Activated CD8-positive, alpha-beta memory T cell treated with anti-CD3 and anti-CD28 coated beads, Interleukin-2, amount 50 U/mL, for 48 hours (primary cell): ENCODE measurements around the gene CAMKV.
"Not testable (repeated sequence)": the region's sequence is repeated elsewhere in the genome, so short reads cannot be mapped to it uniquely, and the experiment has no call there.

ENCODE experiments used
- DNase-seq: peaks from one replicate; pipeline ENCODE4 v3.0.0-alpha.2; 2020

The CAMKV gene

GRCh38 chr3:49844464-49845183 lies 25.1 kb downstream of the CAMKV start:
- DNase-seq = no peak

- DNase-seq = no peak
Observed at GRCh38 chr3:49842843-49843517, 26.7 kb downstream of the CAMKV start.

- DNase-seq = no peak
Observed at GRCh38 chr3:49841806-49842205, 27.9 kb downstream of the CAMKV start.

GRCh38 chr3:49841126-49841696 lies 28.5 kb downstream of the CAMKV start:
- no peak for DNase-seq

GRCh38 chr3:49840388-49840787 lies 29.3 kb downstream of the CAMKV start:
- no peak for DNase-seq

- DNase-seq = peak; percentile 85
Observed at GRCh38 chr3:49839193-49839809, 30.4 kb downstream of the CAMKV start.

- DNase-seq = no peak
Observed at GRCh38 chr3:49831341-49831740, 38.4 kb downstream of the CAMKV start.

DNA sequence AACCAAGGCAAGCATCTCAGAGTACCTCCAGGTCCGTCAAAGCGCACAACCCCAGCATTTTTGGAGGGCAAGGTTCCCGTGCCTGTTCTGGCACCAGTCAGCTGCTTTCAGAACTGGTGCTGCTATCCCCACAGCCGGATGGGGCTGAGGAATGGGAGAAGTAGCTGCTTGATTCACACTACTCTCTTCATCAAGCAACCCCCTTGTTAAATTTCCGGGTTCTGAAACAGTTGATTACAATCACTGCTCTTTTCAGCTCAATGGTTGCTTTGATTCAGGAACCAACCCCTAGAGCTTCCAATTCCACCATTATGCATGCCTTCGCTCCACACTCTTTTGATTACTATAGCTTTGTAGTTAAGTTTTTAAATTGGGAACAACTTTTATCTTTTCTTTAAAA lies 43.7 kb downstream of the CAMKV start:
- DNase-seq = no peak

DNA sequence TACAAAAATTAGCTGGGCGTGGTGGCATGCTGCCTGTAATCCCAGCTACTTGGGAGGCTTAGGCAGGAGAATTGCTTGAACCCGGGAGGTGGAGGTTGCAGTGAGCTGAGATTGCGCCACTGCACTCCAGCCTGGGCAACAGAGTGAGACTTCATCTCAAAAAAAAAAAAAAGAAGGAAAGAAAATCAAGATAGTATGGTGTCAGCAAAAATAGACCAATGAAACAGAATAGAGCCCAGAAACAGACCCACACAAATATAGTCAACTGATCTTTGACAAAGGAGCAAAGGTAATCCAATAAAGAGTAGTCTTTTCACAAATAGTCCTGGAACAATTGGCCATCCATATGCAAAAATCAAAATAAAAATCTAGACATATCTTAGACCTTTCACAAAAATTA lies 46.6 kb downstream of the CAMKV start:
- not testable (repeated sequence) for DNase-seq

DNA sequence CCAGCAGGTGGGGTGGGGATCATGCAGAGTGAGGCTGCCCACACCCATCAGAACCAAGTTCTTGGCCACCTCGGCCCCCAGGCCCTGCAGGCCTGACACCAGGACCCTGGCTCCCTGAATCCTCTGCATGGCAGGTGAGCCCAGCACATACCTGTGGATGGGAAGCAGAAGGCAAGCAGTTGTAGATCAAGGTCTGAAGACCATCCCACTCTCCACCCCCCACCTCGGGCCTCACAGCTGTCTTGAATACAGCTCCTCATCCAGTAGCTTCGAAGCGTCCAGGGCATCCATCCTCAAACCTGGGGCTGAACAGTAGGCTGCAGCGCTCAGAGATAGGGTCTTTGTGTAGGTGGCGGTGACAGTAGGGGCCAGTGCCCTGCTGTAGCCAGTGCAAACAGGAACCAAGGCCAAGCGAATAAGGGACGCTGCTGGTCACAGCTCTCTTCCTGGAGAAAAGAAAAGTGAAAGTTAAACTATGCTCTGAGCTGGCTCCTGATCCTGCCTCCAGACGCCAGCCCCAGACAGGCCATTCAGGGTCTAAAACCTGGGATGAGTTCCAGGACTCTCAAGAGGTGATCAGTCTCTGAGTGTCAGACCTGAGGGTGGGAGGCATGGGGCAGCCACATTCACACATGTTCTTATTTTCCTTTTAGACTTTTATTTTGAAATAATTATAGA lies 56.1 kb downstream of the CAMKV start, which contains the start of gene UBA7:
UBA7 (minus strand) TSS at position 457 of the 678 bp plus-strand sequence; CDS start at position 291, 166 bp downstream.
- peak; percentile 65 for DNase-seq

DNA sequence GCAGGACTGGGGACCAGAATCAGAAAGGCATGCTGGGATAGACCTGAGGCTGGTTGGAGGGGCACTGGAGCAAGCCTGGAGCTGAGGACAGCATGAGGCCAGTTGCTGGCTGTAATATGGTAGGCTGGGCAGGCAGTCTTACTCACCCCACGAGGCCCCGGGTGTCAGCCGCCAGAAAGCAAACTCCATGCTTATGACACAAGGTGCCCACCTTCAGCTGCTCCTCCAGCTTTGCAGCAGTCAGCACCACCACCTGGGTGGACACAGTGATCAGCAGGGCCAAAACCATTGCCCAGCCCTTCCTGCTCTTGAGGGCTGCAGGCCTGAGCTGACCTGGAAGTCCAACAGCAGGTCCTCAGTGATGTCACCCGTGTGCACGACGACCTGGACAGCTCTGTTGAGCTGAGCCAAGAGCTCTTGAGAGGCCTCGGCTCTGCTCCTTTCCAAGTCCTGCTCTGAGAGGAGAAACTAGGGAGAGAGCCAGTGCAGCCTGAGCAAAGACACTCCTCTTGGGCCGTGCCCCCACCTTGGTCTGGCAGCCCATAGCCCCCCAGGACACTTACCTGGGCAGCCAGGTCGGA lies 56.7 kb downstream of the CAMKV start:
- DNase-seq = no peak
